Glutamatergic neuron (in vitro differentiated cells): ENCODE results near the gene TMCO2. TPM values are rescaled to one million over a fixed set of nuclear protein-coding genes. Genes with fewer than 3 reads are reported as not detected.

Experiments used
- DNase-seq: peaks from one replicate; pipeline ENCODE4 v3.0.0; 2022
- H3K27ac Mint-ChIP-seq: one replicate; pipeline ENCODE4 v1.8.0; 2020; ENCODE audit warnings: mild to moderate bottlenecking, mixed read lengths, inconsistent platforms; ENCODE audit not compliant: unreplicated experiment
- H3K27me3 Mint-ChIP-seq: one replicate; pipeline ENCODE4 v1.8.0; 2020; ENCODE audit warnings: mild to moderate bottlenecking, moderate library complexity, mixed read lengths, inconsistent platforms; ENCODE audit not compliant: unreplicated experiment
- H3K36me3 Mint-ChIP-seq: one replicate; pipeline ENCODE4 v1.8.0; 2020; ENCODE audit warnings: mild to moderate bottlenecking, mixed read lengths, inconsistent platforms; ENCODE audit not compliant: unreplicated experiment
- H3K4me1 Mint-ChIP-seq: one replicate; pipeline ENCODE4 v1.8.0; 2020; ENCODE audit warnings: mild to moderate bottlenecking, low read depth, mixed read lengths, inconsistent platforms; ENCODE audit not compliant: unreplicated experiment
- H3K4me3 Mint-ChIP-seq: one replicate; pipeline ENCODE4 v1.8.0; 2020; ENCODE audit warnings: mild to moderate bottlenecking, mixed read lengths, inconsistent platforms; ENCODE audit not compliant: unreplicated experiment
- H3K9me3 Mint-ChIP-seq: one replicate; pipeline ENCODE4 v1.8.0; 2020; ENCODE audit warnings: mild to moderate bottlenecking, moderate library complexity, mixed read lengths, inconsistent platforms; ENCODE audit not compliant: unreplicated experiment
- total RNA-seq: library from RNA; stranded (reverse); fragmentation: NEBNext Ultra II Directional; extraction: Animal tissue kit (Norgen Biotek cat#: 25700); gene quantifications from one replicate; pipeline ENCODE4 v1.2.1, GENCODE V29; 2021; ENCODE audit not compliant: unreplicated experiment
- TF ChIP-seq, protein P1 (sequence below): fragments of 200-600 bp; sonication (generic); IDR thresholded peaks from one replicate; pipeline ENCODE4 v1.5.0; 2021; ENCODE audit not compliant: partially characterized antibody, unreplicated experiment

Gene TMCO2
- total RNA-seq, 1 donor from 2014 or later, result not detected

DNA sequence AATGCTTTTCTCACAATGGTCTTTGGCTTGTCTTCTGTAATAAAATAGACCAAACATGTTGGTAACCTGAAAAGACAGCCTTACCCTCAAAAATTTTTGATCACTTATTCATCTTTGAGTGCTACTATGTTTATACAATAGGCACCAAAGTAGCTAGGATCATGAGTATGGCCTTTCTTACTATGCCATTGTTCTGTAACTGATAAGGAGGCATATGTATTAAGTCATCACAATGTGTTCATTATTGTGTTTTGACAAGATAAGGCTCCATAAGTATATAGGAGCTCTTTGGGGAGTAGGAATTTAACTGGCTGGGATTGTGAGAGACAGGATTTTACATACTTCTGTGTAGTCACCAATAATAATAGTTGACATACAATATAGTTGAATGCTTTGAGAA lies 675 bp downstream of the TMCO2 start:
- no peaks in the 10 kb centered on the region for H3K4me1 Mint-ChIP-seq
- TF ChIP-seq, protein P1, sequence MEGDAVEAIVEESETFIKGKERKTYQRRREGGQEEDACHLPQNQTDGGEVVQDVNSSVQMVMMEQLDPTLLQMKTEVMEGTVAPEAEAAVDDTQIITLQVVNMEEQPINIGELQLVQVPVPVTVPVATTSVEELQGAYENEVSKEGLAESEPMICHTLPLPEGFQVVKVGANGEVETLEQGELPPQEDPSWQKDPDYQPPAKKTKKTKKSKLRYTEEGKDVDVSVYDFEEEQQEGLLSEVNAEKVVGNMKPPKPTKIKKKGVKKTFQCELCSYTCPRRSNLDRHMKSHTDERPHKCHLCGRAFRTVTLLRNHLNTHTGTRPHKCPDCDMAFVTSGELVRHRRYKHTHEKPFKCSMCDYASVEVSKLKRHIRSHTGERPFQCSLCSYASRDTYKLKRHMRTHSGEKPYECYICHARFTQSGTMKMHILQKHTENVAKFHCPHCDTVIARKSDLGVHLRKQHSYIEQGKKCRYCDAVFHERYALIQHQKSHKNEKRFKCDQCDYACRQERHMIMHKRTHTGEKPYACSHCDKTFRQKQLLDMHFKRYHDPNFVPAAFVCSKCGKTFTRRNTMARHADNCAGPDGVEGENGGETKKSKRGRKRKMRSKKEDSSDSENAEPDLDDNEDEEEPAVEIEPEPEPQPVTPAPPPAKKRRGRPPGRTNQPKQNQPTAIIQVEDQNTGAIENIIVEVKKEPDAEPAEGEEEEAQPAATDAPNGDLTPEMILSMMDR, result no peak
- H3K36me3 Mint-ChIP-seq, result no peaks in the 10 kb centered on the region
- no peak for DNase-seq
- peaks cover 2% of the 10 kb centered on the region for H3K27me3 Mint-ChIP-seq
- H3K4me3 Mint-ChIP-seq, result no peak overlapping the region
- no peaks in the 10 kb centered on the region for H3K9me3 Mint-ChIP-seq
- H3K27ac Mint-ChIP-seq, result no peak overlapping the region

DNA sequence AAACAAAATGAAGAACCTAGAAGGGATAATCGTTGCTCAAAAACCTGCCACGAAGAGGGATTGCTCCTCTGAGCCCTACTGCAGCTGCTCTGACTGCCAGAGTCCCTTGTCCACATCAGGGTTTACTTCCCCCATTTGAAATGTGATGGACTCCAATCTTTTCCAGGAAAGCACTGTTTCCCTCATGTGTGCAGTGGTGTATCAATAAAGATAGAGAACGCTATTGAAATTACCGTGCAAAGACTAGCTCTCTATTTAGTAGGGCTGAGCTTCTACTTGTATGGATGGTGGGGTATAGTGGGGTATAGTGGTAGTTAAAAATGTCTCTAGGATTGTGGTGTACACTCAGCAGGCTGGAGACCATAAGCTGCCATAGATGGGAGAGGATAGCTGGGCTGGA lies 3.7 kb downstream of the TMCO2 start:
- no peak overlapping the region for H3K4me3 Mint-ChIP-seq
- no peak for DNase-seq

DNA sequence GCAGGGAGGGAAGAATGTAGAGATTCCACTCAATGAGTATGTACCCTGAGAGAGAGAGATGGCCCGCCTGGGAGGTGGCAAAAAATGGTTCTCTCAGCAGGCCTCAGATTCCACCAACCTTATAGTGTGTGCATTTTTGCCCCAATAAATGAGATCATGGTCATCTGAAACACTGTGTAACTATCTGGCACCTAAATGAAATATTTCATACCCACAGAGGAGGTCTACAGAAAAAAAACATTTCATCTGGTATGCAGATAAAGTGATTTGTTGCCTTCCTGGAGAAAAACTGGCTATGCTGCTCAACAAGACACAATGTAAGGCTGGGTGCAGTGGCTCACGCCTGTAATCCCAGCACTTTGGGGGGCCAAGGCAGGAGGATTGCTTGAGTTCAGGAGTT lies 4.9 kb downstream of the TMCO2 start:
- TF ChIP-seq, protein P1, result no peak

More for the DNA sequence above, 3.7 kb downstream of the TMCO2 start:
- H3K27me3 Mint-ChIP-seq, result peaks cover 2% of the 10 kb centered on the region
- no peaks in the 10 kb centered on the region for H3K4me1 Mint-ChIP-seq
- no peak overlapping the region for H3K27ac Mint-ChIP-seq
- H3K9me3 Mint-ChIP-seq, result no peaks in the 10 kb centered on the region
- TF ChIP-seq, protein P1, result no peak
- no peaks in the 10 kb centered on the region for H3K36me3 Mint-ChIP-seq

DNA sequence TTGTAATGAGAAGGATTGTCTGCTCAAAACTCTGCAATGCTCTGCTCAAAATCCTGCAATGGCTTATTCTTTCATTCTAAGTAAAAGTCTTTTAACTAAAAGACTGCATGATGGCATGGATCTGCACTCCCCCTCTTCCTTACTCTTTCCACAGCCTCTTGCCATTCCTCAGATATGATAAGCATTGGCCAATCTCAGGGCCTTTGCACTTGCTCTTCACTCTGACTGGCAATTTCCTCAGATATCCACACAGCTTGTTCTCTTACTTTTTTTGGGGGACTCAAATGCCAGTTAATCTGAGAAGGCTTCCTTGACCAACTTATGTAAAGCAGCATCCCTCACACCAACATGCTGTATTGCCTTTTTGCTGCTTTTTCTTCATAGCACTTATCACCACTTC lies 7.5 kb downstream of the TMCO2 start:
- no peak overlapping the region for H3K27ac Mint-ChIP-seq
- no peak for DNase-seq
- H3K4me1 Mint-ChIP-seq, result peaks cover 4% of the 10 kb centered on the region
- H3K4me3 Mint-ChIP-seq, result no peak overlapping the region
- H3K36me3 Mint-ChIP-seq, result no peaks in the 10 kb centered on the region
- peaks cover 9% of the 10 kb centered on the region for H3K27me3 Mint-ChIP-seq
- TF ChIP-seq, protein P1, result no peak
- H3K9me3 Mint-ChIP-seq, result peaks cover 9% of the 10 kb centered on the region

More for the DNA sequence above, 4.9 kb downstream of the TMCO2 start:
- Mint-ChIP-seq H3K27me3 (peaks cover 6% of the 10 kb centered on the region), H3K27ac (no peak overlapping the region), H3K36me3 (no peaks in the 10 kb centered on the region), H3K9me3 (peaks cover 4% of the 10 kb centered on the region), H3K4me1 (no peaks in the 10 kb centered on the region), H3K4me3 (no peak overlapping the region)
- DNase-seq, result no peak

DNA sequence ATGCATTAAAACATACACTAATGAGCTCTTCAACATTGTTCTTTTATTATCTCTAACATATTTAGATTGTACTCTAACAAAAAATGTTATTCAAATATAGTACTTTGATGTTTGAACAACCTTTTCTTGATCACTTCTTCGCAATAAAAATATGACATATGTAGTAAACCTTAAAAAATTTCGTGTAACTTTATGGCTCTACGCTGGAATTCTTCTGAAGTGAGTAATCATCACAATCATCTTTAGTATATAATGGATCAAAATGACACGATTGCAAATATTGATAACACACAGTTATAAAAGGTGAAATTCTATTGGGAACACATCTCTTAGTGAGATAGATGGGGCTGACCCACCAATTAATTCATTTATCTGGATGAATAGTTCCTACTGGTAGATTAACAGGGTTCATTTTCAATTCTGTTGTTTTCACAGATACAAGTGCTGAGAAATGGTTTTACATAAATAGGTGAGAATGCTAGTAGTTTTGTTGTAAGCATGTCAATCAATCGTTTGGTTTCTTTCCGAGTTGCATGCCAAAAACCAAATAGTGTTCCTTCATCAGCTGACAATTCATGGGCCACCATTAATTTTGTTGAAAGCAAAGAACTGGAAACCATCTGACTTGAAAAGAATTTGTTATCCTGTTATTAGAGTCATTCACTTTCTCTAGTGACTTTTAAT lies 8.8 kb downstream of the TMCO2 start:
- Mint-ChIP-seq H3K4me1 (peaks cover 4% of the 10 kb centered on the region), H3K4me3 (peak overlapping the region; percentile 97), H3K9me3 (peaks cover 9% of the 10 kb centered on the region), H3K27ac (peak overlapping the region; percentile 3), H3K27me3 (peaks cover 9% of the 10 kb centered on the region), H3K36me3 (no peaks in the 10 kb centered on the region)
- TF ChIP-seq, protein P1, result no peak
- no peak for DNase-seq
